Activated naive CD4-positive, alpha-beta T cell treated with anti-CD3 and anti-CD28 coated beads, Interleukin-2, amount 50 U/mL, for 16 hours (primary cell): ENCODE measurements around the gene ANKRD24.
A peak's percentile ranks its signal among the peaks of the same experiment; 100 is the strongest.
"Not testable (repeated sequence)": the region's sequence is repeated elsewhere in the genome, so short reads cannot be mapped to it uniquely, and the experiment has no call there.

Experiments used
- DNase-seq: peaks from one replicate; pipeline ENCODE4 v3.0.0-alpha.2; 2020

The ANKRD24 gene

GRCh38 chr19:4199699-4200293, 17.3 kb downstream of the ANKRD24 start:
- no peak for DNase-seq

GRCh38 chr19:4200940-4201542, 18.6 kb downstream of the ANKRD24 start:
- DNase-seq, result no peak

- DNase-seq, result no peak
Measured at GRCh38 chr19:4201798-4202197, 19.3 kb downstream of the ANKRD24 start.

GRCh38 chr19:4206818-4207484, 24.5 kb downstream of the ANKRD24 start:
- no peak for DNase-seq

- DNase-seq, result no peak
Measured at GRCh38 chr19:4208385-4209094, 26.1 kb downstream of the ANKRD24 start.

GRCh38 chr19:4210166-4210731, 27.8 kb downstream of the ANKRD24 start:
- DNase-seq, result no peak

GRCh38 chr19:4213116-4213515, 30.6 kb downstream of the ANKRD24 start:
- no peak for DNase-seq

- no peak for DNase-seq
Measured at GRCh38 chr19:4215807-4216206, 33.3 kb downstream of the ANKRD24 start.

- DNase-seq, result no peak
Measured at GRCh38 chr19:4216846-4217245, 34.4 kb downstream of the ANKRD24 start.

- no peak for DNase-seq
Measured at GRCh38 chr19:4217429-4218264, 35.2 kb downstream of the ANKRD24 start.

GRCh38 chr19:4218523-4218922, 36.0 kb downstream of the ANKRD24 start:
- not testable (repeated sequence) for DNase-seq

GRCh38 chr19:4220188-4220587, 37.7 kb downstream of the ANKRD24 start:
- no peak for DNase-seq

GRCh38 chr19:4224470-4224869, 42.0 kb downstream of the ANKRD24 start:
- no peak for DNase-seq

GRCh38 chr19:4225885-4226284, 43.4 kb downstream of the ANKRD24 start:
- DNase-seq, result no peak

DNA sequence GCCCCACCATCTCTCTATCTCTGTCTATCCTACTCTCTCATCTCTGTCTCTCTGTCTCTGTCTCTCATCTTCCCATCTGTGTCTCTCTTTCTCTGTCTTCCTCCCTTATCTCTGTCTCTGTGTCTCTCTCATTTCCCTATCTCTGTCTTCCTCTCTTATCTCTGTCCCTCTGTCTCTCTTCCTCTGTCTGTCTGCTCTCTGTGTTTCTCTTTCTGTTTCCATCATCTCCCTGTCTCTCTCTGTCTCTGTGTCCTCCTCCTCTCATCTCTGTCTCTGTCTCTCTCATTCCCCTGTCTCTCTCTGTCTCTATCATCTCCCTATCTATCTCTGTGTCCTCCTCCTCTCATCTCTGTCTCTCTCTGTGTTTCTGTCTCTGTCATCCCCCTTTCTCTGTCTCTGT, 45.3 kb downstream of the ANKRD24 start:
- DNase-seq, result no peak

DNA sequence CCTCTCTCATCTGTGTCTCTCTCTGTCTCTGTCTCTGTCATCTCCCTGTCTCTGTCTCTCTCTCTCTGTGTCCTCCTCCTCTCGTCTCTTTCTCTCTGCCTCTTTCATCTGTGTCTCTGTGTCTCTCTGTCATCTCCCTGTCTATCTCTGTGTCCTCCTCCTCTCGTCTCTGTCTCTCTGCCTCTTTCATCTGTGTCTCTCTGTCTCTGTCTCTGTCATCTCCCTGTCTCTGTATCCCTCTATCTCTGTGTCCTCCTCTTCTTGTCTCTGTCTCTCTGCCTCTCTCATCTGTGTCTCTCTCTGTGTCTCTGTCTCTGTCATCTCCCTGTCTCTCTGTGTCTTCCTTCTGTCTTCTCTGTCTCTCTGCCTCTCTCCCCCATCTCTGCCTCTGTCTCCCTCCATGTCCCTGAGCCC, 46.3 kb downstream of the ANKRD24 start:
- no peak for DNase-seq

- peak; percentile 23 for DNase-seq
Measured at GRCh38 chr19:4229179-4229931, 46.9 kb downstream of the ANKRD24 start, which contains the start of gene EBI3. EBI3 (plus strand) TSS chr19:4229523; CDS start chr19:4229551, 28 bp downstream.

GRCh38 chr19:4230237-4230636, 47.7 kb downstream of the ANKRD24 start:
- DNase-seq, result not testable (repeated sequence)

- not testable (repeated sequence) for DNase-seq
Measured at GRCh38 chr19:4231521-4231920, 49.0 kb downstream of the ANKRD24 start.

DNA sequence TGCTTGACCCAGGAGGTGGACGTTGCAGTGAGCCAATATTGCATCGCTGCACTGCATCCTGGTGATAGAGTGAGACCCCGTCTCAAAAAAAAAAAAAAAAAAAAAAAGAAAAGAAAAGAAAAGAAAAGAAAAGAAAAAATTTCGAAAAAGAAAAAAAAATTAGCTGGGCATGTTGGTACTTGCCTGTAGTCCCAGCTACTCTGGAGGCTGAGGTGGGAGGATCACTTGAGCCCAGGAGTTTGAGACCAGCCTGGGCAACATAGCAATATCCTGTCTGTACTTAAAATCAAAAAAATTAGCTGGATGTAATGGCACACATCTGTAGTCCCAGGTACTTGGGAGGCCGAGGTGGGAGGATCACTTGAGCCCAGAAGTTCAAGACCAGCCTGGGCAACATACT, 49.6 kb downstream of the ANKRD24 start:
- not testable (repeated sequence) for DNase-seq

- no peak for DNase-seq
Measured at GRCh38 chr19:4232614-4233281, 50.3 kb downstream of the ANKRD24 start.
